MG63 (cell line): Measurements from ENCODE around the gene DENND5A. TPM values are rescaled to one million over a fixed set of nuclear protein-coding genes. Genes with fewer than 3 reads are reported as not detected.

Source experiments
- DNase-seq: peaks from one replicate; pipeline ENCODE4 v3.0.0-alpha.2; 2020
- H3K27me3 ChIP-seq: fragments of 250-450 bp; sonication (Bioruptor Pico); 2 replicates; pipeline ENCODE4 v1.5.1; 2020; ENCODE audit warnings: mild to moderate bottlenecking, moderate library complexity
- H3K36me3 ChIP-seq: fragments of 250-450 bp; sonication (Bioruptor Pico); 2 replicates; pipeline ENCODE4 v1.5.1; 2020; ENCODE audit warnings: mild to moderate bottlenecking, moderate library complexity
- H3K4me3 ChIP-seq: fragments of 250-450 bp; sonication (Bioruptor Pico); 2 replicates; pipeline ENCODE4 v1.5.1; 2020; ENCODE audit warnings: mild to moderate bottlenecking, moderate library complexity
- H3K9me3 ChIP-seq: fragments of 250-450 bp; sonication (Bioruptor Pico); 2 replicates; pipeline ENCODE4 v1.5.1; 2020; ENCODE audit warnings: mild to moderate bottlenecking, moderate library complexity
- total RNA-seq: library from RNA; depleted of rRNA; stranded (reverse); fragments of >200 nt; shearing (Covaris generic); gene quantifications from 2 replicates; pipeline ENCODE4 v1.2.3, GENCODE V29; 2014; ENCODE audit warnings: low replicate concordance

The DENND5A gene
- total RNA-seq, 1 experiment from 2014 or later = 58.7 TPM

GRCh38 chr11:9138612-9139579, 126.3 kb downstream of the DENND5A start:
- no peak overlapping the region for H3K4me3 ChIP-seq
- H3K27me3 ChIP-seq = no peaks in the 10 kb centered on the region
- no peaks in the 10 kb centered on the region for H3K9me3 ChIP-seq
- peak; percentile 66 for DNase-seq
- H3K36me3 ChIP-seq = peaks cover 66% of the 10 kb centered on the region

- Histone ChIP-seq H3K27me3 (no peaks in the 10 kb centered on the region), H3K4me3 (no peak overlapping the region), H3K9me3 (no peaks in the 10 kb centered on the region), H3K36me3 (peaks cover 65% of the 10 kb centered on the region)
- no peak for DNase-seq
These were observed 127.1 kb downstream of the DENND5A start for GRCh38 chr11:9138133-9138453.

- H3K9me3 ChIP-seq = no peaks in the 10 kb centered on the region
- DNase-seq = peak; percentile 45
- H3K36me3 ChIP-seq = peaks cover 59% of the 10 kb centered on the region
- no peak overlapping the region for H3K4me3 ChIP-seq
- no peaks in the 10 kb centered on the region for H3K27me3 ChIP-seq
These were observed 127.6 kb downstream of the DENND5A start for GRCh38 chr11:9137293-9138132.

GRCh38 chr11:9136741-9137140, 128.4 kb downstream of the DENND5A start:
- Histone ChIP-seq H3K27me3 (no peaks in the 10 kb centered on the region), H3K36me3 (peaks cover 55% of the 10 kb centered on the region), H3K4me3 (no peak overlapping the region), H3K9me3 (no peaks in the 10 kb centered on the region)
- no peak for DNase-seq

- Histone ChIP-seq H3K27me3 (no peaks in the 10 kb centered on the region), H3K36me3 (peaks cover 37% of the 10 kb centered on the region), H3K9me3 (no peaks in the 10 kb centered on the region), H3K4me3 (no peak overlapping the region)
- no peak for DNase-seq
These were observed 131.2 kb downstream of the DENND5A start for GRCh38 chr11:9133956-9134355.

- Histone ChIP-seq H3K9me3 (no peaks in the 10 kb centered on the region), H3K4me3 (no peak overlapping the region), H3K27me3 (no peaks in the 10 kb centered on the region), H3K36me3 (peaks cover 25% of the 10 kb centered on the region)
- DNase-seq = peak; percentile 23
These were observed 132.8 kb downstream of the DENND5A start for GRCh38 chr11:9132203-9132878.

GRCh38 chr11:9130297-9130696, 134.9 kb downstream of the DENND5A start:
- Histone ChIP-seq H3K4me3 (no peak overlapping the region), H3K27me3 (no peaks in the 10 kb centered on the region), H3K36me3 (peaks cover 12% of the 10 kb centered on the region), H3K9me3 (no peaks in the 10 kb centered on the region)
- no peak for DNase-seq

- Histone ChIP-seq H3K36me3 (peaks cover 6% of the 10 kb centered on the region), H3K27me3 (no peaks in the 10 kb centered on the region), H3K4me3 (no peak overlapping the region), H3K9me3 (peaks cover 10% of the 10 kb centered on the region; the same call in 1 of the 2 replicates)
- no peak for DNase-seq
These were observed 138.5 kb downstream of the DENND5A start for GRCh38 chr11:9126636-9127035.

GRCh38 chr11:9125185-9125886, 139.8 kb downstream of the DENND5A start:
- Histone ChIP-seq H3K36me3 (peaks cover 6% of the 10 kb centered on the region), H3K4me3 (no peak overlapping the region), H3K9me3 (peaks cover 10% of the 10 kb centered on the region; the same call in 1 of the 2 replicates), H3K27me3 (no peaks in the 10 kb centered on the region)
- no peak for DNase-seq

- Histone ChIP-seq H3K9me3 (peaks cover 10% of the 10 kb centered on the region; the same call in 1 of the 2 replicates), H3K4me3 (no peak overlapping the region)
These were observed 141.4 kb downstream of the DENND5A start for GRCh38 chr11:9123595-9124304.

GRCh38 chr11:9121469-9121796, 143.7 kb downstream of the DENND5A start:
- no peak for DNase-seq
- Histone ChIP-seq H3K9me3 (peaks cover 10% of the 10 kb centered on the region; the same call in 1 of the 2 replicates), H3K4me3 (no peak overlapping the region), H3K27me3 (no peaks in the 10 kb centered on the region), H3K36me3 (no peaks in the 10 kb centered on the region)

More at GRCh38 chr11:9123595-9124304, 141.4 kb downstream of the DENND5A start:
- Histone ChIP-seq H3K27me3 (no peaks in the 10 kb centered on the region), H3K36me3 (no peaks in the 10 kb centered on the region)
- DNase-seq = no peak

- DNase-seq = no peak
- no peak overlapping the region for H3K4me3 ChIP-seq
- no peaks in the 10 kb centered on the region for H3K27me3 ChIP-seq
- peaks cover 10% of the 10 kb centered on the region; the same call in 1 of the 2 replicates for H3K9me3 ChIP-seq
- 0 out of 2 replicates have a peak, but pooled peaks cover 2% of the 10 kb centered on the region for H3K36me3 ChIP-seq
These were observed 144.3 kb downstream of the DENND5A start for GRCh38 chr11:9120664-9121468.

- DNase-seq = no peak
- no peaks in the 10 kb centered on the region for H3K27me3 ChIP-seq
- H3K4me3 ChIP-seq = no peak overlapping the region
- H3K36me3 ChIP-seq = 0 out of 2 replicates have a peak, but pooled peaks cover 2% of the 10 kb centered on the region
- H3K9me3 ChIP-seq = peaks cover 6% of the 10 kb centered on the region
These were observed 146.9 kb downstream of the DENND5A start for GRCh38 chr11:9118277-9118676.

- H3K4me3 ChIP-seq = no peak overlapping the region
- no peak for DNase-seq
- H3K27me3 ChIP-seq = no peaks in the 10 kb centered on the region
- peaks cover 3% of the 10 kb centered on the region for H3K9me3 ChIP-seq
- 0 out of 2 replicates have a peak, but pooled peaks cover 2% of the 10 kb centered on the region for H3K36me3 ChIP-seq
These were observed 153.1 kb downstream of the DENND5A start for GRCh38 chr11:9112075-9112474.
